ENCODE measurements around the gene RNF112.

DNA sequence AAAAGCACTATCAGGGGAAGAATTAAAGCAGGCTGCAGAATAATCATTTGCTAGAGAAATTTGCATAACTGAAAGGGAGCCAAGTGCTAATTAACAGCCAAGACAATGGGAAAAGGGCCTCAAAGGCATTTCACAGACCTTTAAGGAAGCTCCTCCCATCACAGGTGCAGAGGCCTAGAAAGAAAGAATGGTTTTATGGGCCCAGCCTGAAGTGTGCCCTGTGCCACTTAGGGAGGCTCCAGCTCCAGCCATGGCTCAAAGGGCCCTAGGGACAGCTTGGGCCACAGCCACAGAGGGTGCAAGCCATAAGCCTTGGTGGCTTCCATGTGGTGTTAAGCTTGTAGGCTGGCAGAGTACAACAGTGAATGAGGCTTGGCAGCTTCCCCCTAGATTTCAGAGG lies 50.1 kb downstream of the RNF112 start:
- TF ChIP-seq, protein P1, sequence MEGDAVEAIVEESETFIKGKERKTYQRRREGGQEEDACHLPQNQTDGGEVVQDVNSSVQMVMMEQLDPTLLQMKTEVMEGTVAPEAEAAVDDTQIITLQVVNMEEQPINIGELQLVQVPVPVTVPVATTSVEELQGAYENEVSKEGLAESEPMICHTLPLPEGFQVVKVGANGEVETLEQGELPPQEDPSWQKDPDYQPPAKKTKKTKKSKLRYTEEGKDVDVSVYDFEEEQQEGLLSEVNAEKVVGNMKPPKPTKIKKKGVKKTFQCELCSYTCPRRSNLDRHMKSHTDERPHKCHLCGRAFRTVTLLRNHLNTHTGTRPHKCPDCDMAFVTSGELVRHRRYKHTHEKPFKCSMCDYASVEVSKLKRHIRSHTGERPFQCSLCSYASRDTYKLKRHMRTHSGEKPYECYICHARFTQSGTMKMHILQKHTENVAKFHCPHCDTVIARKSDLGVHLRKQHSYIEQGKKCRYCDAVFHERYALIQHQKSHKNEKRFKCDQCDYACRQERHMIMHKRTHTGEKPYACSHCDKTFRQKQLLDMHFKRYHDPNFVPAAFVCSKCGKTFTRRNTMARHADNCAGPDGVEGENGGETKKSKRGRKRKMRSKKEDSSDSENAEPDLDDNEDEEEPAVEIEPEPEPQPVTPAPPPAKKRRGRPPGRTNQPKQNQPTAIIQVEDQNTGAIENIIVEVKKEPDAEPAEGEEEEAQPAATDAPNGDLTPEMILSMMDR (IDR thresholded peaks at IDR 0.05) = no peak
- no peak for TF ChIP-seq POLR2AphosphoS5 (IDR thresholded peaks at IDR 0.05; ENCODE audit: low read depth, low read length)
- TF ChIP-seq TCF7L2 (IDR thresholded peaks at IDR 0.05; ENCODE audit: low read depth, low read length) = no peak
- no peak for TF ChIP-seq SIN3A (IDR thresholded peaks at IDR 0.05; ENCODE audit: borderline replicate concordance, insufficient read depth, low read depth, low read length)
- TF ChIP-seq, protein P2, sequence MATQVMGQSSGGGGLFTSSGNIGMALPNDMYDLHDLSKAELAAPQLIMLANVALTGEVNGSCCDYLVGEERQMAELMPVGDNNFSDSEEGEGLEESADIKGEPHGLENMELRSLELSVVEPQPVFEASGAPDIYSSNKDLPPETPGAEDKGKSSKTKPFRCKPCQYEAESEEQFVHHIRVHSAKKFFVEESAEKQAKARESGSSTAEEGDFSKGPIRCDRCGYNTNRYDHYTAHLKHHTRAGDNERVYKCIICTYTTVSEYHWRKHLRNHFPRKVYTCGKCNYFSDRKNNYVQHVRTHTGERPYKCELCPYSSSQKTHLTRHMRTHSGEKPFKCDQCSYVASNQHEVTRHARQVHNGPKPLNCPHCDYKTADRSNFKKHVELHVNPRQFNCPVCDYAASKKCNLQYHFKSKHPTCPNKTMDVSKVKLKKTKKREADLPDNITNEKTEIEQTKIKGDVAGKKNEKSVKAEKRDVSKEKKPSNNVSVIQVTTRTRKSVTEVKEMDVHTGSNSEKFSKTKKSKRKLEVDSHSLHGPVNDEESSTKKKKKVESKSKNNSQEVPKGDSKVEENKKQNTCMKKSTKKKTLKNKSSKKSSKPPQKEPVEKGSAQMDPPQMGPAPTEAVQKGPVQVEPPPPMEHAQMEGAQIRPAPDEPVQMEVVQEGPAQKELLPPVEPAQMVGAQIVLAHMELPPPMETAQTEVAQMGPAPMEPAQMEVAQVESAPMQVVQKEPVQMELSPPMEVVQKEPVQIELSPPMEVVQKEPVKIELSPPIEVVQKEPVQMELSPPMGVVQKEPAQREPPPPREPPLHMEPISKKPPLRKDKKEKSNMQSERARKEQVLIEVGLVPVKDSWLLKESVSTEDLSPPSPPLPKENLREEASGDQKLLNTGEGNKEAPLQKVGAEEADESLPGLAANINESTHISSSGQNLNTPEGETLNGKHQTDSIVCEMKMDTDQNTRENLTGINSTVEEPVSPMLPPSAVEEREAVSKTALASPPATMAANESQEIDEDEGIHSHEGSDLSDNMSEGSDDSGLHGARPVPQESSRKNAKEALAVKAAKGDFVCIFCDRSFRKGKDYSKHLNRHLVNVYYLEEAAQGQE (IDR thresholded peaks at IDR 0.05; ENCODE audit: insufficient read depth in 1 of 2, low read depth in 2 of 2, low read length in 1 of 2) = no peak
